ENCODE results near the gene CEBPG. TPM values are rescaled to one million over a fixed set of nuclear protein-coding genes. Genes with fewer than 3 reads are reported as not detected.

CEBPG gene
- polyA plus RNA-seq, 1 donor from 2014 or later = 67.5 TPM

DNA sequence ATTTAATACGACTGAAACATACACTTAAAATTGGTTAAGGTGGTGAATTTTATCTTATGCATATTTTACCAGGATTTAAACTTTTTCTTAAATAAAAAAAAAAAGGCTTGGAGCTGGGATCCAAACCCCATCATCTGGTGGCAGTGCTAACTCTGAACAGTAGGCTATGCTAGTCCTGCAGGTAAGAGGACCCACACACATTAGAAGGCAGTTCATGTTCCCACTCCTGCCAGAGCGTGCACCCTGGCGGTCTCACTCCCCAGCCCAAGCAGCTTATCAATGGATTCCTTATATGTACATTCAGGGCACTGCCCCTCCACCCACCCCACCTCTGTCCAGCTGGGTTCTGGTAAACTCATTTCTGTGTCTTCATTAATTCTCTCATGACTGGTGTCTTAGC is 39.9 kb upstream of the CEBPG start:
- Histone ChIP-seq H3K79me2 (replicated peaks; ENCODE audit: insufficient read depth, low read length) (no peaks in the 10 kb centered on the region), H3K4me2 (ENCODE audit: low read length) (no peak overlapping the region), H3K9ac (ENCODE audit: low read length) (no peak overlapping the region), H3K27ac (ENCODE audit: low read length) (no peak overlapping the region), H3F3A (ENCODE audit: insufficient read depth, low read length, poor library complexity, severe bottlenecking) (no peaks in the 10 kb centered on the region), H3K36me3 (ENCODE audit: insufficient read depth, low read length) (no peaks in the 10 kb centered on the region), H2AFZ (ENCODE audit: low read depth, low read length) (no peak overlapping the region), H4K20me1 (ENCODE audit: insufficient read depth) (no peaks in the 10 kb centered on the region), H3K27me3 (ENCODE audit: insufficient read depth, low read depth, low read length) (no peaks in the 10 kb centered on the region), H3K9me3 (ENCODE audit: low read length) (no peaks in the 10 kb centered on the region), H3K4me3 (ENCODE audit: low read length) (no peak overlapping the region), H3K9me2 (ENCODE audit: insufficient read depth, low read length) (no peaks in the 10 kb centered on the region)
- TF ChIP-seq TAF1 (IDR thresholded peaks at IDR 0.05; ENCODE audit: low read depth) = no peak
- TF ChIP-seq, protein P1, sequence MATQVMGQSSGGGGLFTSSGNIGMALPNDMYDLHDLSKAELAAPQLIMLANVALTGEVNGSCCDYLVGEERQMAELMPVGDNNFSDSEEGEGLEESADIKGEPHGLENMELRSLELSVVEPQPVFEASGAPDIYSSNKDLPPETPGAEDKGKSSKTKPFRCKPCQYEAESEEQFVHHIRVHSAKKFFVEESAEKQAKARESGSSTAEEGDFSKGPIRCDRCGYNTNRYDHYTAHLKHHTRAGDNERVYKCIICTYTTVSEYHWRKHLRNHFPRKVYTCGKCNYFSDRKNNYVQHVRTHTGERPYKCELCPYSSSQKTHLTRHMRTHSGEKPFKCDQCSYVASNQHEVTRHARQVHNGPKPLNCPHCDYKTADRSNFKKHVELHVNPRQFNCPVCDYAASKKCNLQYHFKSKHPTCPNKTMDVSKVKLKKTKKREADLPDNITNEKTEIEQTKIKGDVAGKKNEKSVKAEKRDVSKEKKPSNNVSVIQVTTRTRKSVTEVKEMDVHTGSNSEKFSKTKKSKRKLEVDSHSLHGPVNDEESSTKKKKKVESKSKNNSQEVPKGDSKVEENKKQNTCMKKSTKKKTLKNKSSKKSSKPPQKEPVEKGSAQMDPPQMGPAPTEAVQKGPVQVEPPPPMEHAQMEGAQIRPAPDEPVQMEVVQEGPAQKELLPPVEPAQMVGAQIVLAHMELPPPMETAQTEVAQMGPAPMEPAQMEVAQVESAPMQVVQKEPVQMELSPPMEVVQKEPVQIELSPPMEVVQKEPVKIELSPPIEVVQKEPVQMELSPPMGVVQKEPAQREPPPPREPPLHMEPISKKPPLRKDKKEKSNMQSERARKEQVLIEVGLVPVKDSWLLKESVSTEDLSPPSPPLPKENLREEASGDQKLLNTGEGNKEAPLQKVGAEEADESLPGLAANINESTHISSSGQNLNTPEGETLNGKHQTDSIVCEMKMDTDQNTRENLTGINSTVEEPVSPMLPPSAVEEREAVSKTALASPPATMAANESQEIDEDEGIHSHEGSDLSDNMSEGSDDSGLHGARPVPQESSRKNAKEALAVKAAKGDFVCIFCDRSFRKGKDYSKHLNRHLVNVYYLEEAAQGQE (IDR thresholded peaks at IDR 0.05; ENCODE audit: borderline replicate concordance) = no peak
- no peak for TF ChIP-seq MXI1 (conservative IDR thresholded peaks at IDR 0.05; ENCODE audit: poor library complexity, severe bottlenecking)
- no peak for TF ChIP-seq EP300 (conservative IDR thresholded peaks at IDR 0.05; ENCODE audit: poor library complexity, severe bottlenecking)
- TF ChIP-seq EZH2 (IDR thresholded peaks at IDR 0.05; ENCODE audit: borderline replicate concordance, insufficient read depth, low read length, poor library complexity, severe bottlenecking) = no peak
- TF ChIP-seq, protein P2, sequence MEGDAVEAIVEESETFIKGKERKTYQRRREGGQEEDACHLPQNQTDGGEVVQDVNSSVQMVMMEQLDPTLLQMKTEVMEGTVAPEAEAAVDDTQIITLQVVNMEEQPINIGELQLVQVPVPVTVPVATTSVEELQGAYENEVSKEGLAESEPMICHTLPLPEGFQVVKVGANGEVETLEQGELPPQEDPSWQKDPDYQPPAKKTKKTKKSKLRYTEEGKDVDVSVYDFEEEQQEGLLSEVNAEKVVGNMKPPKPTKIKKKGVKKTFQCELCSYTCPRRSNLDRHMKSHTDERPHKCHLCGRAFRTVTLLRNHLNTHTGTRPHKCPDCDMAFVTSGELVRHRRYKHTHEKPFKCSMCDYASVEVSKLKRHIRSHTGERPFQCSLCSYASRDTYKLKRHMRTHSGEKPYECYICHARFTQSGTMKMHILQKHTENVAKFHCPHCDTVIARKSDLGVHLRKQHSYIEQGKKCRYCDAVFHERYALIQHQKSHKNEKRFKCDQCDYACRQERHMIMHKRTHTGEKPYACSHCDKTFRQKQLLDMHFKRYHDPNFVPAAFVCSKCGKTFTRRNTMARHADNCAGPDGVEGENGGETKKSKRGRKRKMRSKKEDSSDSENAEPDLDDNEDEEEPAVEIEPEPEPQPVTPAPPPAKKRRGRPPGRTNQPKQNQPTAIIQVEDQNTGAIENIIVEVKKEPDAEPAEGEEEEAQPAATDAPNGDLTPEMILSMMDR (IDR thresholded peaks at IDR 0.05; ENCODE audit: poor library complexity, severe bottlenecking) = no peak
- no peak for TF ChIP-seq SMC3 (conservative IDR thresholded peaks at IDR 0.05; ENCODE audit: poor library complexity)
- TF ChIP-seq POLR2AphosphoS5 (IDR thresholded peaks at IDR 0.05) = no peak
- no peak for TF ChIP-seq RAD21 (conservative IDR thresholded peaks at IDR 0.05)

DNA sequence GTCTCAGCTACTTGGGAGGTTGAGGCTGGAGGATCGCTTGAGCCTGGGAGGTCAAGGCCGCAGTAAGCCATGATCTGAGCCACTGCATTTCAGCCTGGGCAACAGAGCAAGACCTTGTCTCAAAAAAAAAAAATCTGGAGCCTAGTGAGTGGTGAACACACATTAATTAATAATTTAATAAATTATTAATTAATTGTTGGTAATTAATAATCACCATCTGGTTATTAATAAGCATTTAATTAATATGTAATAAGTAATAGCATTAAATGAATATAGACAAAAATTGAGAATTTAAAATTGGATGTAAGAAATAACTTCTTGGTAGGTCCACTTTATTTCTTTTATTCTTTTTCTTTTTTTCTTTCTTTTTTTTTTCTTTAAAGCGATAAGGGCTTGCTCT is 39.2 kb upstream of the CEBPG start:
- no peaks in the 10 kb centered on the region for H3K79me2 ChIP-seq (replicated peaks; ENCODE audit: insufficient read depth, low read length)
- H3K9me3 ChIP-seq (ENCODE audit: low read length) = no peaks in the 10 kb centered on the region
- no peaks in the 10 kb centered on the region for H3F3A ChIP-seq (ENCODE audit: insufficient read depth, low read length, poor library complexity, severe bottlenecking)
- H3K27ac ChIP-seq (ENCODE audit: low read length) = no peak overlapping the region
- no peaks in the 10 kb centered on the region for H3K27me3 ChIP-seq (ENCODE audit: insufficient read depth, low read depth, low read length)
- no peaks in the 10 kb centered on the region for H3K9me2 ChIP-seq (ENCODE audit: insufficient read depth, low read length)
- H2AFZ ChIP-seq (ENCODE audit: low read depth, low read length) = no peak overlapping the region
- H3K4me3 ChIP-seq (ENCODE audit: low read length) = no peak overlapping the region
- H4K20me1 ChIP-seq (ENCODE audit: insufficient read depth) = no peaks in the 10 kb centered on the region
- TF ChIP-seq RAD21 (conservative IDR thresholded peaks at IDR 0.05) (no peak), POLR2AphosphoS5 (IDR thresholded peaks at IDR 0.05) (no peak), TAF1 (IDR thresholded peaks at IDR 0.05; ENCODE audit: low read depth) (no peak), SMC3 (conservative IDR thresholded peaks at IDR 0.05; ENCODE audit: poor library complexity) (no peak), EP300 (conservative IDR thresholded peaks at IDR 0.05; ENCODE audit: poor library complexity, severe bottlenecking) (no peak), EZH2 (IDR thresholded peaks at IDR 0.05; ENCODE audit: borderline replicate concordance, insufficient read depth, low read length, poor library complexity, severe bottlenecking) (no peak), MXI1 (conservative IDR thresholded peaks at IDR 0.05; ENCODE audit: poor library complexity, severe bottlenecking) (no peak)
- TF ChIP-seq, protein P1 (IDR thresholded peaks at IDR 0.05; ENCODE audit: borderline replicate concordance) = no peak
- TF ChIP-seq, protein P2 (IDR thresholded peaks at IDR 0.05; ENCODE audit: poor library complexity, severe bottlenecking) = no peak
- H3K4me2 ChIP-seq (ENCODE audit: low read length) = no peak overlapping the region
- no peaks in the 10 kb centered on the region for H3K36me3 ChIP-seq (ENCODE audit: insufficient read depth, low read length)
- no peak overlapping the region for H3K9ac ChIP-seq (ENCODE audit: low read length)
